ENCODE data around the gene PPM1F.
"Not testable (repeated sequence)": the region's sequence is repeated elsewhere in the genome, so short reads cannot be mapped to it uniquely, and the experiment has no call there.

Gene PPM1F

GRCh38 chr22:21881841-21882753, 70.6 kb downstream of the PPM1F start:
- Histone ChIP-seq H3K27me3 (ENCODE audit: low read length) (no peaks in the 10 kb centered on the region), H3K4me2 (ENCODE audit: low read depth, low read length, poor library complexity, severe bottlenecking) (no peak overlapping the region), H3K9me3 (ENCODE audit: insufficient read depth, low read length) (no peaks in the 10 kb centered on the region), H3K36me3 (ENCODE audit: low read length) (no peaks in the 10 kb centered on the region), H3K79me2 (ENCODE audit: insufficient read depth, low read length) (no peaks in the 10 kb centered on the region), H3K9me2 (replicated peaks; ENCODE audit: insufficient read depth, low read length) (no peaks in the 10 kb centered on the region), H4K20me1 (ENCODE audit: low read depth, low read length) (no peaks in the 10 kb centered on the region), H3K4me3 (ENCODE audit: insufficient read depth, low read length, poor library complexity, severe bottlenecking) (no peak overlapping the region), H3K9ac (ENCODE audit: low read length) (no peak overlapping the region), H3K27ac (ENCODE audit: low read depth, low read length) (no peak overlapping the region), H3F3A (ENCODE audit: insufficient read depth) (no peaks in the 10 kb centered on the region), H2AFZ (ENCODE audit: low read depth, low read length, severe bottlenecking) (no peak overlapping the region)
- TF ChIP-seq CTCF (IDR thresholded peaks at IDR 0.05; ENCODE audit: insufficient read depth, low read length, poor library complexity, severe bottlenecking) (no peak), EZH2phosphoT487 (conservative IDR thresholded peaks at IDR 0.05; ENCODE audit: low read length) (no peak)

DNA sequence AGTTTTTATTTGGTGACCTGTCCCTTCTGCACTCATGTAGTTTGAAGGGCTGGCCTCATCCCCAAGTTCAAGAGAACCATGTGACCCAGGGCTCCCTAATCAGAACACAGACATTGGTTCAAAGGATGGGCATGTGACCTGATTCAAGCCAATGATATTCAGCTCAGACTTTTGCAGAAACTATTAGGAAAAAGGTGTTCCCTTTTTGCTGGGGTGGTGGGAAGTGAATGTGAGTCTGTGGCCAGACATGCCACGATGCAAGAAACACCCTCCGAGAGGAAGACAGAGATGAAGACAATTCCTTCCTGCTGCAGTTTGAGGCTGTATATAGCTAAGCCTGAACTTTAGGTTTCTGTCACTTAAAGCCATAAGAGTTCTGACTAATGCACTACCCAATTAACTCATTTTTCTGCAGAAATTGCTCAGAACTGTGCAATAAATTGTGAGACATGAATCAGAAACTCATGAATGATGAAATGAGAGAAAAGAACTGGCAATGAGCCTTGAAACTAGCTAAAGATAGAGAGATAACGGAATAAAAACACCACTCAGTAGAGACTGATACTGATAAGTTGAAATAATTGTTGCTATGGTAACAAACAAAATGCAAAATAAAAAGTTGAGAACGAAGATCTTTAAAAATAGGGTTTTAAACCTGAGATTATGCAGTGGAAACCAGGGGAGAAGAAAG, 76.0 kb downstream of the PPM1F start:
- Histone ChIP-seq H2AFZ (ENCODE audit: low read depth, low read length, severe bottlenecking) (no peak overlapping the region), H3K27ac (ENCODE audit: low read depth, low read length) (no peak overlapping the region), H3K79me2 (ENCODE audit: insufficient read depth, low read length) (no peaks in the 10 kb centered on the region), H3K36me3 (ENCODE audit: low read length) (no peaks in the 10 kb centered on the region), H3K9ac (ENCODE audit: low read length) (no peak overlapping the region), H3K4me2 (ENCODE audit: low read depth, low read length, poor library complexity, severe bottlenecking) (no peak overlapping the region), H3K9me2 (replicated peaks; ENCODE audit: insufficient read depth, low read length) (no peaks in the 10 kb centered on the region), H4K20me1 (ENCODE audit: low read depth, low read length) (no peaks in the 10 kb centered on the region), H3K9me3 (ENCODE audit: insufficient read depth, low read length) (no peaks in the 10 kb centered on the region), H3F3A (ENCODE audit: insufficient read depth) (no peaks in the 10 kb centered on the region), H3K4me3 (ENCODE audit: insufficient read depth, low read length, poor library complexity, severe bottlenecking) (no peak overlapping the region), H3K27me3 (ENCODE audit: low read length) (no peaks in the 10 kb centered on the region)
- TF ChIP-seq CTCF (IDR thresholded peaks at IDR 0.05; ENCODE audit: insufficient read depth, low read length, poor library complexity, severe bottlenecking) (no peak), EZH2phosphoT487 (conservative IDR thresholded peaks at IDR 0.05; ENCODE audit: low read length) (no peak)

DNA sequence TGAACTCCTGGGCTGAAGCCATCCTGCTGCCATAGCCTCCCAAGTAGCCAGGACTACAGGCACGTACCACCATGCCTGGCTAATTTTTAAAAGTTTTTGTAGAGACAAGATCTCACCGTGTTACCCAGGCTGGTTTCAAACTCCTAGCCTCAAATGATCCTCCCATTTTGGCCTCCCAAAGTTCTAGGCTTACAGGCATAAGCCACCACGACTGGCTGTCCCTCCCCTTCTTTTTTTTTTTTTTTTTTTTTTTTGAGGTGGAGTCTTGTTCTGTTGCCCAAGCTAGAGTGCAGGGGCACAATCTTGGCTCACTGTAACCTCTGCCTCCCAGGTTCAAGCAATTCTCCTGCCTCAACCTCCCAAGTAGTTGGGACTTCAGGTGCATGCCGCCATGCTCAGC, 77.7 kb downstream of the PPM1F start:
- H3K36me3 ChIP-seq (ENCODE audit: low read length); H3K9me3 ChIP-seq (ENCODE audit: insufficient read depth, low read length); H2AFZ ChIP-seq (ENCODE audit: low read depth, low read length, severe bottlenecking); H3K9me2 ChIP-seq (replicated peaks; ENCODE audit: insufficient read depth, low read length); H3K27me3 ChIP-seq (ENCODE audit: low read length); H3K4me3 ChIP-seq (ENCODE audit: insufficient read depth, low read length, poor library complexity, severe bottlenecking); H4K20me1 ChIP-seq (ENCODE audit: low read depth, low read length); H3K4me2 ChIP-seq (ENCODE audit: low read depth, low read length, poor library complexity, severe bottlenecking); H3K9ac ChIP-seq (ENCODE audit: low read length); H3K79me2 ChIP-seq (ENCODE audit: insufficient read depth, low read length); H3F3A ChIP-seq (ENCODE audit: insufficient read depth); H3K27ac ChIP-seq (ENCODE audit: low read depth, low read length): not testable (repeated sequence)

GRCh38 chr22:21873619-21874018, 79.0 kb downstream of the PPM1F start:
- Histone ChIP-seq H4K20me1 (ENCODE audit: low read depth, low read length) (no peaks in the 10 kb centered on the region), H3K27ac (ENCODE audit: low read depth, low read length) (no peak overlapping the region), H3K9me2 (replicated peaks; ENCODE audit: insufficient read depth, low read length) (no peaks in the 10 kb centered on the region), H2AFZ (ENCODE audit: low read depth, low read length, severe bottlenecking) (no peak overlapping the region), H3K79me2 (ENCODE audit: insufficient read depth, low read length) (no peaks in the 10 kb centered on the region), H3K4me2 (ENCODE audit: low read depth, low read length, poor library complexity, severe bottlenecking) (no peak overlapping the region), H3K27me3 (ENCODE audit: low read length) (no peaks in the 10 kb centered on the region), H3K36me3 (ENCODE audit: low read length) (no peaks in the 10 kb centered on the region), H3F3A (ENCODE audit: insufficient read depth) (no peaks in the 10 kb centered on the region), H3K9me3 (ENCODE audit: insufficient read depth, low read length) (no peaks in the 10 kb centered on the region), H3K9ac (ENCODE audit: low read length) (no peak overlapping the region), H3K4me3 (ENCODE audit: insufficient read depth, low read length, poor library complexity, severe bottlenecking) (no peak overlapping the region)
- TF ChIP-seq EZH2phosphoT487 (conservative IDR thresholded peaks at IDR 0.05; ENCODE audit: low read length), result no peak
- no peak for TF ChIP-seq CTCF (IDR thresholded peaks at IDR 0.05; ENCODE audit: insufficient read depth, low read length, poor library complexity, severe bottlenecking)

DNA sequence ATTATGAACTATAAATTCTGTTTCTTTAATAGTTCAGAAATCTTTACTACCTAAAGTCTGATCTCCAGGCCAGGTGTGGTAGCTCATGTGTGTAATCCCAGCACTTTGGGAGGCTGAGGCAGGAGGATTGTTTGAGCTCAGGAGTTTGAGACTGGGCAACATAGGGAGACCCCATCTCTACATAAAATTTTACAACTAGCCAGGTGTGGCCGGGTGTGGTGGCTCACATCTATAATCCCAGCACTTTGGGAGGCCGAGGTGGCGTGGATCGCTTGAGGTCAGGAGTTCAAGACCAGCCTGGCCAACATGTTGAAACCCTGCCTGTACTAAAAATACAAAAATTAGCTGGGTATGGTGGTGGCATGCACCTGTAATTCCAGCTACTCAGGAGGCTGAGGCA, 79.9 kb downstream of the PPM1F start:
- not testable (repeated sequence) for H3K27ac ChIP-seq (ENCODE audit: low read depth, low read length); H3K79me2 ChIP-seq (ENCODE audit: insufficient read depth, low read length); H3K36me3 ChIP-seq (ENCODE audit: low read length); H3K4me2 ChIP-seq (ENCODE audit: low read depth, low read length, poor library complexity, severe bottlenecking); H4K20me1 ChIP-seq (ENCODE audit: low read depth, low read length); H3K27me3 ChIP-seq (ENCODE audit: low read length); H3K9me3 ChIP-seq (ENCODE audit: insufficient read depth, low read length); H3K9ac ChIP-seq (ENCODE audit: low read length); H2AFZ ChIP-seq (ENCODE audit: low read depth, low read length, severe bottlenecking); H3K9me2 ChIP-seq (replicated peaks; ENCODE audit: insufficient read depth, low read length); H3F3A ChIP-seq (ENCODE audit: insufficient read depth); H3K4me3 ChIP-seq (ENCODE audit: insufficient read depth, low read length, poor library complexity, severe bottlenecking)

All from SU-DHL-6 (cell line).